ENCODE results near the gene LRP6.
"Not testable (repeated sequence)": the region's sequence is repeated elsewhere in the genome, so short reads cannot be mapped to it uniquely, and the experiment has no call there.

Gene LRP6

GRCh38 chr12:12110923-12111555, 155.8 kb downstream of the LRP6 start:
- DNase-seq: not testable (repeated sequence)

- no peak for DNase-seq
Measured at GRCh38 chr12:12108441-12109058, 158.3 kb downstream of the LRP6 start.

GRCh38 chr12:12107678-12108077, 159.2 kb downstream of the LRP6 start:
- DNase-seq: no peak

- no peak for DNase-seq
Measured at GRCh38 chr12:12099102-12099501, 167.7 kb downstream of the LRP6 start.

- DNase-seq: peak; percentile 44
Measured at GRCh38 chr12:12098691-12099015, 168.2 kb downstream of the LRP6 start.

- peak; percentile 18 for DNase-seq
Measured at GRCh38 chr12:12097891-12098690, 168.8 kb downstream of the LRP6 start.

- DNase-seq: peak; percentile 30
Measured at GRCh38 chr12:12095021-12095420, 171.8 kb downstream of the LRP6 start.

GRCh38 chr12:12094481-12094880, 172.4 kb downstream of the LRP6 start:
- DNase-seq: no peak

GRCh38 chr12:12091977-12092663, 174.7 kb downstream of the LRP6 start:
- peak; percentile 29 for DNase-seq

GRCh38 chr12:12091071-12091470, 175.8 kb downstream of the LRP6 start:
- DNase-seq: no peak

- DNase-seq: peak; percentile 15
Measured at GRCh38 chr12:12088761-12089160, 178.1 kb downstream of the LRP6 start.

GRCh38 chr12:12088147-12088546, 178.7 kb downstream of the LRP6 start:
- DNase-seq: no peak

- DNase-seq: no peak
Measured at GRCh38 chr12:12087693-12088034, 179.2 kb downstream of the LRP6 start.

GRCh38 chr12:12086973-12087692, 179.7 kb downstream of the LRP6 start:
- DNase-seq: no peak

GRCh38 chr12:12086362-12086761, 180.5 kb downstream of the LRP6 start:
- DNase-seq: no peak

- DNase-seq: no peak
Measured at GRCh38 chr12:12083688-12084087, 183.2 kb downstream of the LRP6 start.

GRCh38 chr12:12081836-12082497, 184.9 kb downstream of the LRP6 start:
- DNase-seq: peak; percentile 63

GRCh38 chr12:12079291-12079690, 187.6 kb downstream of the LRP6 start:
- peak; percentile 69 for DNase-seq

- no peak for DNase-seq
Measured at GRCh38 chr12:12072064-12072760, 194.6 kb downstream of the LRP6 start.

GRCh38 chr12:12070674-12071656, 195.9 kb downstream of the LRP6 start, which contains the start of gene BCL2L14:
BCL2L14 (plus strand) TSS chr12:12070939; CDS start chr12:12079306, 8,367 bp downstream.
- DNase-seq: peak; percentile 31

Measured in fibroblast of skin of scalp (primary cell).